ENCODE data around the gene ACSL5. TPM values are rescaled to one million over a fixed set of nuclear protein-coding genes. Genes with fewer than 3 reads are reported as not detected.

The ACSL5 gene
- total RNA-seq, 1 donor from 2014 or later = 9.3 TPM

DNA sequence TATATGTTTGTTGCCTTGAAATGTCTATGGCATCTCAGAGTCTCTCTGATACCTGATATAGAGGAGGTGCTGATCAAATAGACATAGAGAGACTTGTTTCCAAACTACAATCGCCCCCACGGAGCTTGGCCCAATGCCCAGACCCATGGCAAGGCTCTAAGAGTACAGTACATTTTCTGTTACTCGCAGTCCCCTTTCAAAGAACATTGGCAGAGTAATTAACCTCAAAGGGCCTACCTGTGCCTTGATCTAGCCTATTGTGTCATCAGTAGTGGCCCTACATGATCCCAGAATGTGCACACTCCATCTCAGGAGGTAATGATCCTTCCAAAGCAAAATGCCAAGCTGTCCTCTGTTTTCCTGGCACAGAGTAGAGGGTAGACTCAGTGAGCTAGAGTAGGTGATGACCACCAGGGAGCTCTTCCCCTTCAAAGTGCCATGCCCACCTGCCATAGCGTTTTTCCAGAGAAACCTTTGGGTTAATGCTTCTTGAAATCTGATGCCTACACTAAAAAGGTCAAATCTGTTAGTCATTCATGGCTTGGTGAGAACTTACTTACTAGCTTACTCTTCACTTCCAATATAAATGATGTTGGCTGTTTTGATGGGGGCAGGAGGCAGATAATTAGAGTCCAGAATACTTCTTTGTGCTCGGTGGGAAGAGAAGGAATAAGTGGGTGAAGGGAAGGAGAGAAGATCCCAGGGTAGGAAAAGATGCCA lies 41.2 kb upstream of the ACSL5 start:
- H3K36me3 ChIP-seq = no peaks in the 10 kb centered on the region
- peak in 1 of 2 donors; percentile 12 for DNase-seq (ENCODE audit: low spot score in 2 of 2)
- H3K27me3 ChIP-seq = no peaks in the 10 kb centered on the region
- H3K4me1 ChIP-seq = peaks cover 0 to 3% of the 10 kb centered on the region in 2 donors
- H3K4me3 ChIP-seq = no peak overlapping the region
- TF ChIP-seq, protein P1, sequence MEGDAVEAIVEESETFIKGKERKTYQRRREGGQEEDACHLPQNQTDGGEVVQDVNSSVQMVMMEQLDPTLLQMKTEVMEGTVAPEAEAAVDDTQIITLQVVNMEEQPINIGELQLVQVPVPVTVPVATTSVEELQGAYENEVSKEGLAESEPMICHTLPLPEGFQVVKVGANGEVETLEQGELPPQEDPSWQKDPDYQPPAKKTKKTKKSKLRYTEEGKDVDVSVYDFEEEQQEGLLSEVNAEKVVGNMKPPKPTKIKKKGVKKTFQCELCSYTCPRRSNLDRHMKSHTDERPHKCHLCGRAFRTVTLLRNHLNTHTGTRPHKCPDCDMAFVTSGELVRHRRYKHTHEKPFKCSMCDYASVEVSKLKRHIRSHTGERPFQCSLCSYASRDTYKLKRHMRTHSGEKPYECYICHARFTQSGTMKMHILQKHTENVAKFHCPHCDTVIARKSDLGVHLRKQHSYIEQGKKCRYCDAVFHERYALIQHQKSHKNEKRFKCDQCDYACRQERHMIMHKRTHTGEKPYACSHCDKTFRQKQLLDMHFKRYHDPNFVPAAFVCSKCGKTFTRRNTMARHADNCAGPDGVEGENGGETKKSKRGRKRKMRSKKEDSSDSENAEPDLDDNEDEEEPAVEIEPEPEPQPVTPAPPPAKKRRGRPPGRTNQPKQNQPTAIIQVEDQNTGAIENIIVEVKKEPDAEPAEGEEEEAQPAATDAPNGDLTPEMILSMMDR (IDR thresholded peaks at IDR 0.05) = no peak
- H3K27ac ChIP-seq = no peak overlapping the region
- no peaks in the 10 kb centered on the region for H3K9me3 ChIP-seq
- intact Hi-C loops (cut with DNase I) = no loop called here

GRCh38 chr10:112333452-112333851 lies 40.5 kb upstream of the ACSL5 start:
- DNase-seq (ENCODE audit: low spot score in 2 of 2) = peak in 1 of 2 donors; percentile 11
- Histone ChIP-seq H3K27me3 (no peaks in the 10 kb centered on the region), H3K9me3 (no peaks in the 10 kb centered on the region), H3K36me3 (no peaks in the 10 kb centered on the region), H3K4me3 (no peak overlapping the region), H3K4me1 (peaks cover 0 to 3% of the 10 kb centered on the region in 2 donors), H3K27ac (no peak overlapping the region)
- intact Hi-C loops (cut with DNase I) = no loop called here
- TF ChIP-seq, protein P1 (IDR thresholded peaks at IDR 0.05) = no peak

DNA sequence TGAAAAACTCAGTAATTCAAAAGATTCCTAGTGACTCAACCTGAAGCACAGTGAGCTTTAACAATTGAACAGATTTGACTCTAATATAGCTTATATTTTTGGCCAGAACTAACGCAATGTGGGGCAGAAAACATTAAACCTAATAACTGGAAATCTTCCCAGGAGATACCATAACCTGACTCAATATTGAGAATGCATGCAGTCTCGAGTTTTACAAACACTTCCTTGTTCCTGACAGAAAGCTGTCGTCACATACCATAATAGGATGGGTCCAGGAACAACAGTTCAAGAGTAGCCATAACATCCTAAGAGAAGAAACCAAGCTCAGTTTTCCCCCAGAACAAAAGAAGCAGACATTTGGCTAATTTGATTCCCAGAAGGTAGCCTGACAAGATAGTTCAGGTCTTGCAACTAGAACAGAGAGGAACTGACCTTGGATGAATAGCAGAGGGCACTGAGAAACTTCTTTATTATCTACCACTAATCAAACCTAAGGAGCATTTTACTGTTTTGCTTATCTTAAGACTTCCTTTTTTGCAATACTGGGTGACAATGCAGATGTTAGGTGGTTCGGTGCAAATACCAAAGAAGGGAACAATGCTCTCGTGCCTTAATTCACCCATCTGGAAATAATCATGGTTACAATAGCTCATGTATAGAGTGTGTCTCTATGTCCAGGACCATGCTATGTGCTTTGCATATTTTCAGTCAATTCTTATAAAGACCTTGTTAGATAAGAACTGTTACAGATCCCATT lies 38.6 kb upstream of the ACSL5 start:
- H3K36me3 ChIP-seq = no peaks in the 10 kb centered on the region
- peaks cover 0 to 2% of the 10 kb centered on the region in 2 donors for H3K4me1 ChIP-seq
- no peak overlapping the region for H3K27ac ChIP-seq
- no peaks in the 10 kb centered on the region for H3K9me3 ChIP-seq
- no peak overlapping the region for H3K4me3 ChIP-seq
- no peaks in the 10 kb centered on the region for H3K27me3 ChIP-seq
- TF ChIP-seq, protein P1 (IDR thresholded peaks at IDR 0.05) = no peak
- intact Hi-C loops (cut with DNase I) = no loop called here
- no peak for DNase-seq (ENCODE audit: low spot score in 2 of 2)

- no peaks in the 10 kb centered on the region for H3K4me1 ChIP-seq
- H3K27me3 ChIP-seq = no peaks in the 10 kb centered on the region
- no peak overlapping the region for H3K27ac ChIP-seq
- H3K36me3 ChIP-seq = no peaks in the 10 kb centered on the region
- DNase-seq (ENCODE audit: low spot score in 2 of 2) = no peak
- intact Hi-C loops (cut with DNase I) = no loop called here
- TF ChIP-seq, protein P1 (IDR thresholded peaks at IDR 0.05) = no peak
- no peaks in the 10 kb centered on the region for H3K9me3 ChIP-seq
- H3K4me3 ChIP-seq = no peak overlapping the region
These were observed 38.0 kb upstream of the ACSL5 start for GRCh38 chr10:112335868-112336265.

GRCh38 chr10:112336556-112337201 lies 37.2 kb upstream of the ACSL5 start:
- Histone ChIP-seq H3K36me3 (no peaks in the 10 kb centered on the region), H3K4me3 (no peak overlapping the region), H3K27ac (no peak overlapping the region), H3K9me3 (no peaks in the 10 kb centered on the region), H3K27me3 (no peaks in the 10 kb centered on the region), H3K4me1 (no peaks in the 10 kb centered on the region)
- TF ChIP-seq, protein P1 (IDR thresholded peaks at IDR 0.05) = no peak
- intact Hi-C loops (cut with DNase I) = no loop called here
- DNase-seq (ENCODE audit: low spot score in 2 of 2) = peak in 1 of 2 donors; percentile 35
